HG02938 (cell line): Measurements from ENCODE around the gene CIDEB.

Source experiments
- ATAC-seq: cut with Tn5 transposase; IDR thresholded peaks from one replicate; pipeline ENCODE4 v1.9.1; 2021; ENCODE audit warnings: mild to moderate bottlenecking, moderate library complexity; ENCODE audit not compliant: unreplicated experiment

CIDEB gene

DNA sequence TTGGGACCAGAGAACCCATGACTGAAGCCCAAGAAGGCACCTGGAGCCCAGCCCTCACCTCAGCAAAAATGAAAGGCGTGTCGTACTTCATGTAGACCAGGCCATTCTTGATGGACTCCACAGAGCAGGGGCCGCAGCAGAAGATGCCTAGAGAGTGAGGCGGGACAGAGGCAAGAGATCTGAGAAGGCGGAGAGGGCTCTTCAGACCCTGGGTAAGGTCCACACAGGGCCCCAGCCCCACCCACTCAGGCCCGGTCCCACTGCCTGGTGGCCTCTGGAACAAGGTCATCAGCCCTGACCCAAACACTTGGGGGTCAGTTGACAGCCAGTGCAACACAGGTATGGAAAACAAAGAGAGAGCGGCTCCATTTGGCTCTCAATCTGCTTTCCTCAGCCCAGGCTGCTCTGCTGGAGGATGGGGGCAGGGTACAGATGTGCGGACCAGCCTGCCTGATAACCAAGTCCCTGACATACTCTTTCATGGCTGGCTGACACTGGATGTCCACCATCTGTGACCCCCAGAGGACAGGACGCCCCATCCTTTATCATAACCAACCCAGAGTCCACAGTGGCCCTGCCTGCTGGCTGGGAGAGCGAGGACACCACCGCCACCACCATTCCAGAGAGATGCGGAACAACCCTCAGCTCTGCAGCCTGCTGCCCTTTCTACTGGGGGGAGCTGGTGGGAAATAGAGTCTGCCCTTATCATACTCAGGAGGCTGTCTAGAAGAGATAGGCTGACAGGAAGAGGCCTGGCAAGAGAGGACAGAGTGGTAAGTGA, 51.7 kb downstream of the CIDEB start:
- ATAC-seq = no peak

DNA sequence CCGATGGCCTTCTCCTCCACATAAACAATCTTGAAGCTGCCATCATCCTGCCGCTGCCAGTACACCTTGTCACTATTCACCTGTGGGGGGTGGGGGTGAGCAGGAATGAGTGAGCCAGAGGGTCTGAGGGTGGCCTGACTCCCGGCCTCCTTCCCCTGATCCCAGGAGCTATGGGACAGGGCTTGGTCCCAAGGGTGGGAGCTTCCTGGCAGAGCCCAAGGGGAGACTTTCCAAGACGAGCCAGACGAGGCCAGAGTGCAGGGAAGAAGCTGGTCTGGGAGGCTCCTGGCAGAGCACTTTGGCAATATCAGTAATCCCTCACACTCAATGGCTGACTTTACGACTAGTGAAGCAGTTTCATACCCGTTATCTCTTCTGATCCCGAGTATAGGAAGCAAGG, 52.3 kb downstream of the CIDEB start:
- ATAC-seq = no peak
